Gastrocnemius medialis (tissue), 4 donors: ENCODE data around the gene TMEM50B.

Source experiments
- POLR2A ChIP-seq, 2 donors: fragments of 450-650 bp; IDR thresholded peaks; one replicate each; pipeline ENCODE4 v1.6.1; 2017; ENCODE audit warnings: antibody characterized with exemption in 2 of 2, mild to moderate bottlenecking in 2 of 2, moderate library complexity in 2 of 2
- TF ChIP-seq, protein P1 (sequence below), 5 experiments: fragments of 450-650 bp in 3 of 5; fragments of 200-600 bp in 2 of 5; sonication (generic) in 2 of 5; IDR thresholded peaks in 4 of 5; conservative IDR thresholded peaks in 1 of 5; 1 replicate in 4 of 5; 2 replicates in 1 of 5; pipeline ENCODE4 v1.5.1; 2016 to 2019; ENCODE audit warnings: antibody characterized with exemption in 5 of 5, mild to moderate bottlenecking in 3 of 5, moderate library complexity in 3 of 5

DNA sequence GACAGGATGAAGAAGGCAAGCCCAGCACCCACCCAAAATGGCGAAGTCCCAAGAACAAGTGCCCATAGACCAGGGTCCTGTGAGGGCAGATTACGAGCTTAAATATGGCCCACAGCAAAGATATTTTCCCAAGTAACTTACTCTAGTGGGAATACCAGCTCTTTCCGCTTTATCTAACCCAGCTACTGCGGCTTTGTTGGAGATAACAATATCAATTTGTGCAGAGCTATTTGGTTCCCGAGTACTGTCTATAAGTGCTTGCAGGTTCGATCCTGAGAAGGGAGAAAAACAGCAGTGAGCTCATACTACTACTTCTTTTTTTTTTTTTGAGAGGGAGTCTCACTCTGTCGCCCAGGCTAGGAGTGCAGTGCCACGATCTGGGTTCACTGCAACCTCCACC lies 26.1 kb upstream of the TMEM50B start:
- TF ChIP-seq, protein P1, sequence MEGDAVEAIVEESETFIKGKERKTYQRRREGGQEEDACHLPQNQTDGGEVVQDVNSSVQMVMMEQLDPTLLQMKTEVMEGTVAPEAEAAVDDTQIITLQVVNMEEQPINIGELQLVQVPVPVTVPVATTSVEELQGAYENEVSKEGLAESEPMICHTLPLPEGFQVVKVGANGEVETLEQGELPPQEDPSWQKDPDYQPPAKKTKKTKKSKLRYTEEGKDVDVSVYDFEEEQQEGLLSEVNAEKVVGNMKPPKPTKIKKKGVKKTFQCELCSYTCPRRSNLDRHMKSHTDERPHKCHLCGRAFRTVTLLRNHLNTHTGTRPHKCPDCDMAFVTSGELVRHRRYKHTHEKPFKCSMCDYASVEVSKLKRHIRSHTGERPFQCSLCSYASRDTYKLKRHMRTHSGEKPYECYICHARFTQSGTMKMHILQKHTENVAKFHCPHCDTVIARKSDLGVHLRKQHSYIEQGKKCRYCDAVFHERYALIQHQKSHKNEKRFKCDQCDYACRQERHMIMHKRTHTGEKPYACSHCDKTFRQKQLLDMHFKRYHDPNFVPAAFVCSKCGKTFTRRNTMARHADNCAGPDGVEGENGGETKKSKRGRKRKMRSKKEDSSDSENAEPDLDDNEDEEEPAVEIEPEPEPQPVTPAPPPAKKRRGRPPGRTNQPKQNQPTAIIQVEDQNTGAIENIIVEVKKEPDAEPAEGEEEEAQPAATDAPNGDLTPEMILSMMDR (IDR thresholded peaks at IDR 0.05 in 4 of 5, conservative IDR thresholded peaks at IDR 0.05 in 1 of 5), result no peak
- no peak for TF ChIP-seq POLR2A (IDR thresholded peaks at IDR 0.05)
